NCI-H2227 (cell line): ENCODE measurements around the gene TSPEAR.
"Not testable (repeated sequence)": the region's sequence is repeated elsewhere in the genome, so short reads cannot be mapped to it uniquely, and the experiment has no call there.

Source experiments
- DNase-seq: peaks from one replicate; lab custom pipeline; 2025; ENCODE audit not compliant: unreplicated experiment; lab: John Stamatoyannopoulos, UW

Gene TSPEAR

DNA sequence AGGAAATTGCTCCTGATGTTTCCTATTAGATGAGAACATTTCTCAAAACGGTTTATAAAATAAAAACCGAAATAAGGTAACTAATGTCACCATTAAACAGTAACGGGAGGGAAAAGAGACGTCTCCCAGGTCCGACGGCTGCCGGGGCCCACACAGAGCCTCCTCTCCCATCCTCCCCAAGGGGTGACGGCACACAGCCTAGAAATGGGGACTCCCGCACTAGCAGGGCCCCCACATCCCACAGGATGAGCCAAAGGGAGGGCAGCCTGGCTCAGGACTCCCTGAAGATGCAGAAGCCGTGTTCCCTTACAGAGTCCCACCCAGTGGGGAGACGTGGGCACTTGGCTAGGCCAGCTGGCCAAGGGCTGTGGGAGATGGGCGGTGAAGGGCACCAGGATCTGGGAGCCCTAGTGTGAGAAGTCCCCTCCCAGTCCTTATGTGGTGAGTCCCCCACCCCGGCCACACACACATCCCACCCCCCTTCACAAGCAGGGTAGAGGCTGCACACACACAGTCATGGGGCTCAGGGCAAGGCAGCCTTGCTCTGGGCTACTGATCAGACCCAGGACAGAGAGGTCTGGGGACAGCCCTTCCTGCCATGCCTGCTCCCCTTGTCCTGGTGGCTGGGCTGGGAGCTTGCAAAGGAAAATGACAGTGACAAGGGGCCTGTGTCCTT lies 156.0 kb downstream of the TSPEAR start:
- no peak for DNase-seq

DNA sequence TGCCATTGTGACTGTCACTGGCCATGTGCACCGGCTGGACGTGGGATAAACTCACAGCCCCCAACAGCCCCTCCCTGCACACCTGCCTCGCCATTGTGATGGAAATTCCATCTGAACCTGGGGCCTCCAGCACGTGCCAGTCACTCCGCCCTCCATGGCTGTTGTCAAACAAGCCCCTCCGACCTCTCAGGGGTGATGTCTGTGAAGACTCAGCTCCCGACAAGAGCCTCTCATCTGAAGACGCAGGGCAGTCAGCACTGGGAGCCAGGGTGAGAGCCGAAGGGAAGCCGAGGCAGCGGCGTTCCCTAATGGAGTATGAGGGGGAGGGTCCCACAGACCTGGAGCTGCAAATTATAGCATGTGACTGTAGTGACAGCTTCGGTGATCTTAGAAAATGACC lies 158.7 kb downstream of the TSPEAR start:
- DNase-seq = no peak

DNA sequence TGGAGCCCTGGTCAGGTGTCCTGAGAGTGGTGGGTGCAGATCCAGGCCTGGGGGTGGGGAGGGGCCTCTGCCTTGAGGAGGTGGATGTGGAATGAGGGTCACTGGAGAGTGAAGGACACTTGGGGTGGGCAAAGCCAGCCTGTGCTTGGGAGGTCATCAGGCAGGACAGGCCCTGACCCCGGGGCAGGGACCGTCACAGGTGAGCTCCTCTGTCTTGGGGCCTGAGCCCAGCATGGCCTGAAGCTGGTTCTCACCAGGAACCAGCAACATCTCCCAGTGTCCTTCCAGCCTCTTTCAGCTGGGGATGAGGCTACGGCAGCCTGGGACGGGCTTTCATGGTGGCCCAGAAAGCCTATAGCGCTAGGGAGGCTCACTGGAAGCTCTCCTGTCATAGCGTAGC lies 159.2 kb downstream of the TSPEAR start:
- DNase-seq = no peak

DNA sequence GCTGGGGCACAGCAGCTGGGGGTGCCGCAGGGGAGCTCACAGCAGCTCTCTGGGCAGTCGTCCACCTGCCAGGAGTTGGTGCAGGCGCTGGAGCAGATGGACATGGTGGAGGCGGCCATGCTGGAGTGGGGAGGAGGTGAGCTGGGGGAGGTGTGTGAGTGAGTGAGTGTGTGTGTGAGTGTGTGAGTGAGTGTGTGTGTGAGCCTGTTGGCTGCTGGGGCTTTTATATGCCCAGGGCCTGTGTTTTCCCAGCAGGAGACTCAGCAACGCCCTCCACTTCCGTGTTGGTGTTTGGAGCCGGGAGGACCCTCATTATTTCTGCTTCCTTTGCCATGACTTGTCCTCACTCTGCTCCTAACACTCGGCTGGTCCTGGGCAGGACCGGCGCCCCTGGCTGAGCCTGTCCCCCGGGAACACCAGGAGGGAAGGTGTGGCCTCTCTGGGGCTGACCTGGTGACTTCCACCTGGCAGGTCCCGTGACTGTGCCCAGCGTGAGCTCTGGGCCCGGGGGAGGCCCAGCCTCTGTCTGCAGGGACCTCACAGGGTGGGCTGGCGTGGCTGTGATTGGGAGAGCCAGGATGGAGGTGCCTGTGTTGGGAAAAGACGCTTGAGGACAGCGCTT lies 159.9 kb downstream of the TSPEAR start, which contains the start of gene KRTAP10-2:
KRTAP10-2 (minus strand) TSS at position 166 of the 622 bp plus-strand sequence; CDS start at position 119, 47 bp downstream.
- peak; percentile 77 for DNase-seq

DNA sequence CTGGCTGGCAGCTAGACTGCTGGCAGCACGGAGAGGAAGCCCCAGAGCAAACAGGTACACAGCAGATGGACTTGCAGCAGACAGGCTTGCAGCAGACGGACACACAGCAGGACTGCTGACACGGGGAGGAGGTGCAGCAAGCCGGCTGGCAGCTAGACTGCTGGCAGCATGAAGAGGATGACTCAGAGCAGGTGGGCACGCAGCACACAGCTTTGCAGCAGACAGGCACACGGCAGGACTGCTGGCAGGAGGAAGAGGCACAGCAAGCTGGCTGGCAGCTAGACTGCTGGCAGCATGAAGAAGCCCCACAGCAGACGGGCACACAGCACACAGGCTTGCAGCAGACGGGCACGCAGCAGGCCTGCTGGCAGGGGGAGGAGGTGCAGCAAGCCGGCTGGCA lies 160.6 kb downstream of the TSPEAR start:
- no peak for DNase-seq

DNA sequence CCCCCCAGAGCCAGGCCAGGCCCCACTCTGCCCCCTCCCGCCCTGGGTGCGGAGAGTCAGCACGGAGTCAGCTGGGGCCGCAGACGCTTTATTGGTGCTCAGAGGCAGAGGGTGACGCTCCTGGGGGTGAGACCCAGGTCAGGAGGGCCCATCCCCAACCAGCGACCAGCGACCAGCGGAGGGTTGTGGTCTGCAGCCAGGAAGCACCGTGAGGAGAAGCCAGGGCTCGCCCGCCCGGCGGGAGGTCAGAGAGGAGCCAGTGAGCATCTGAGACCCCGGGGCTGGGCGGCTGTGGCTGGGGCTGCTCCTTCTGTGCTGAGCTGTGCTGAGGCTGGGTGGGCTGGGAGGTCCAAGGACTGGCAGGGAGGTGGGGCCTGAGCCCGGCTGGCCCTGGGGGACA lies 161.1 kb downstream of the TSPEAR start:
- DNase-seq = not testable (repeated sequence)

DNA sequence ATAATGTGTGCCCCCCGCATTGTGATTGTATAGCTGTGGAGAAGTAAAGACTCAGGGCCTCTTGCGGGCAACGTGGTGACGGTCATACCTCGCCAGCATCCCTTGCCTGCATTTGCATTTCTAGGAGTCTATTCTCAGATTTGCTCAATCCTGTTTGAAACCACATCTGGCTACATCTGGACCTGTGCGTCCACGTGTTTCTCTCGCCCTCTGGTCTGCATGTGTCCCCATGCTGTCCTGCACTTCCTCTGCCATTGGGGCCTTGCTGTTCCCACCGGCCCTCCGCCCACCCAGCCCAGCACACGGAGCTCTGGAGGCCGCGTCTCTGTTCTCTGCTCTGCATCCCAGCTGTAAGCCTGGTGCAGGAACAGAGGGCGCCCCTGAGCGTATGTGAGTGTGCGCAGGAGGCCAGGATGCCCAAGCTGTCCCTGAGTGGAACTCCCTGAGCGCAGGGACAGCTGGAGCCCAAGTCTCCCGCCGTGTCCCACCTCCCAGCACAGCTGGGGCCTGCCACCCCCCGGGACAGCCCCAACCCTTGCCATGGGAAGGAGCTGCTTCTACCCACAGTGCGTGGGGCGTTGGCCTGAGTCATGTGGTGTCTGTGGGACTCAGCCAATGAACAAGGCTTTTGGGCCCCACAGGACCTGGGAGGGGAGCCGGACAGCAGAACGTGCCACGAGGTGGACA lies 161.7 kb downstream of the TSPEAR start:
- DNase-seq = no peak

DNA sequence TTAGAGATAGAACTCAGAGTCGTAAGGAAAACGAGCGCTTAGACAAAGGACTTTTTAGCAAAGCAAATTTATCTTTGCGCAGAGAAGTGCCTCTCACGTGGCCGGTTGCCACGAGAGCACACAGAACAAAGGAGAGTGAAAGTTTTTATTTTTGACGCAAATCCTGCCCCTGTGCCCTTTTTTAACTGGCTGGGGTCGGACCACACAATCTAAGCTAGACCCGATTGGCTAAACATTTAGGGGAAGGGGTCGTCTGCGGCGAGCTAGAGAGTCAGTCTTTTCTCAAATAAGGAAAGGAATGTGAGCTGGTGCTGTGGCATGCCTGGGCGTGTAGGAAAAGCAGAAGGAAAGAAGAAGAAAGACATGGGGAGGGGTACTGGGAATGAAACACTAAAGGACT lies 162.4 kb downstream of the TSPEAR start:
- no peak for DNase-seq

DNA sequence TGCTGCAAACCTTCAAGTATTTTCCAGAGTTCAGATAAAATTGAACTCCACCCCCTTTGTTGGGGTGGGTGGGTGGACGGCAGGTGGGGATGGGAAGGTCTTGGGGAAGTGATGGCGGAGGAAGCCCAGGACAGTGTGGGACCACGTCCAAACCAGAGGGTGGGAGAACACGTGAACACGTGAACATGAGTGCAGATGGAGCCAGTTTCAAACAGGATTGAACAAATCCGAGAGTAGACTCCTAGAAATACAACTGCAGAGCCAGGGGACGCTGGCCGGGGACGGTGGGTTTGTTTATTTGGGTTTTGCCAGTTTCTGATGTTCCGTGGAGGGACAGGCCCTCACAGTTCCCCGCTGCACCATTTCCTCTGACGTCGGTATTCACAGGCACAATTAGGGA lies 163.0 kb downstream of the TSPEAR start:
- DNase-seq = no peak

DNA sequence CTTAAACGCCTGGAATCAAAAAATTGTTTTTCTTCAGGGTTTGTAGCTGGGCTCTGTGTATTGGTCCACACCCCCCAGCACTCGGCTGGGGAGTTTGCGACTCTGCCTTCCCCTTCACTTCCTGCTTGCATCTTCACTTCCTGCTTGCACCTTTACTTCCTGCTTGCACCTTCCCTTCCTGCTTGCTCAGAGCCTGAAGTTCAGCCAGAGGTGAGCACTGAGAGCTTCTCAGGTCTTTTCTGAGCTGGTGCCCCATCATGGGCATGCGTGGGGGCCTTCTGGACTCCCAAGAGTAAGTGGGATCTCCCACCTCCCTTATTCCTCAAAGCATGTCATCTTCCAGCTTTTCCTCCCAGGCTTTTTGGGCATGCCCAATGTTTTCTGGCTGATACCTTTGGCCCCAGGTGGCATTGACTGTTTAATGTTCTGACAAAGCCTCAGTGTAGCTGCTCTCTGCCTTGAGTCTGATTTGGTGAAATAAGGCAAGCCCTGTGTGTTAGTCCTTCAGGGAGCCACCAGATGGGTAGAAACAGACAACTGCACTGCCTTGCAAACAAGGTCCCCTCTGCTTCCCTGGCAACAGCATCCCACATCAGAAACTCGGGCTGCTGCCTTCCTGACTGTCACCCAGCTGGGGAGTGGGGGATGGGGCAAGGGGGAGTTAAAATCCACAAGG lies 163.6 kb downstream of the TSPEAR start:
- DNase-seq = no peak

DNA sequence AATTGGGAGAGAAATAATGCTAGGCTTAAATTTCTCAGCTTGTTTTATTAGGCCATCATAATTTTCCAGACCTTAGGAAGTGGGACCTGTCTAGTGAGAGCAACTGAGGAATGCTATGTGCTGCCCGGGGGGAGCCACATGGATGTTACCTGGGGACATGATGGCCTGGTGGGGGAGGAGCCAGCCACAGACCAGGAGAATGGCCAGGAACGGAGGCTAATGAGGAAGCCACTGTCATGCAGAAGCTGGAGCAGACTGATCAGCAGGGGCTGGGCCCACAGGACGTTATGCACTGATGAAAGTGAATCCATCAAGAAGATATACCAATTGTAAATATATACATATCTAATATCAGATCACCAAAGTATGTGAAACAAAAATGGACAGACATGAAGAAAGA lies 166.8 kb downstream of the TSPEAR start:
- no peak for DNase-seq

DNA sequence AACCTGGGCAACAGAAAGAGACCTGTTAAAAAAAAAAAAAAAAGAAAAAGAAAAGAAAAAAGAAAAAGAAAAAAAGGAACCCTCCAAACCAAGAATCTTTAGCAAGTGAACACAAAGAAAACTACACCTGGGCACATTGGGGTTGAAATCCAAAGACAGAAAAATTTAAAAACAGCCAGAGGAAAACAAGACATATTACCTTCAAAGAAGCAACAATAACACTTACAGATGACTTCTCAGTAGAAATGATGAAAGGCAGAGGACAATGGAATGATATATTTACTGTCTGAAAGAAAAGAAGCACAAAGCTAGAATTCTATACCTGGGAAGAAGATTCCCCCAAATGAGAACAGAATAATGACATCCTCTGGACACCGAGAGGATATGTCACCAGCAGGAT lies 168.7 kb downstream of the TSPEAR start:
- DNase-seq = no peak

DNA sequence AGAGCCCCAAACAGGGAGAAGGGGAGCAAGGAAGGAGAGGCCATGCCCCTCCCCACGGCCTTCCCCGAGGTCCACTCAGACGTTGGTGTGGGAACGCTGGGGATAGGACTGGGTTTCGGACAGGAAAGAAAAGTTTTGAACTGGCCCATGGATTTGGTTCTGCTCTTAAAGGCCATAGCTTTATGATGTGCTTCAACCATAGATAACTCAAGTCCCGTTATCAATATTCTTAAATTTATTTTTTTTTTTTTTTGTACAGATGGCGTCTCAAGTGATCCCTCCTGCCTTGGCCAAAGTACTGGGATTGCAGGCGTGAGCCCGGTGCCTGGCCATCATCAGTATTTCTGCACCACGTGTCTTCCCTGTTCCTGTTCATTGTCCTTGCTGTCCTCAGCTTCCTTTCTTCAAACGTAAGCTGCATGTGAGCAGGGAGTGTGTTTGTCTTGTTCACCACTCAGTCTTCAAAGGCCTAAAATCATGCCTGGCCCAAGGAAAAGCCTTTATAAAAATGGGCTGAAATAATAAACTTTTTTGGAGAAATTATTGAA lies 170.6 kb downstream of the TSPEAR start:
- no peak for DNase-seq

DNA sequence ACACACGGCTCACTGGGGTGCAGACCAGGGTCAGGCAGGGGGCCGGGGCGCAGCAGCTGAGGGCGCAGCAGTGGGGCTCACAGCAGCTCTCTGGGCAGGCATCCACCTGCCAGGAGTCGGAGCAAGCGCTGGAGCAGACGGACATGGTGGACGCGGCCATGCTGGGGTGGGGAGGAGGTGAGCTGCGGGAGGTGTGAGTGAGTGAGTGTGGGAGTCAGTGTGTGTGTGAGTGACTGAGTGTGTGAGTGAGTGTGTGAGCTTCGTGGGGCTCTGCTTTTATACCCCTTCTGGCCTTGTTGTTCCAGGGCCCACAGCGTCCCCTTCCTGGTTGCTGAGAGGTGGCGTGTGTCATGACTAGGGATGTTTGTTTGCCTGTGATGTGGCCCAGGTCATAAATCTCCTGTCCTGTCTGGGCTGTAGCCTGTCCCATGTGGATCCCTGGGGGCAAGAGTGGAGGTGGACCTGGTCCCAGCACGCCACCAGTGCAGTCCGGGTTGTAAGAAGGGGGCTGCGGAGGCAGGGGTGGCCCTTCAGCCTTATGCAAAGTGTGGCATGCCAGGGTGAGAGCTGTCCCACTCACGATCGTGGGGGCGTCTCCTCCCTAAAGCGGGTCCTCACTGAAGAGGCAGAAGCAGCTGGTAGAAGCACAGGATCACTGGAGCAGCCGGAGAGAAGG lies 171.2 kb downstream of the TSPEAR start, which contains the start of gene KRTAP10-1:
KRTAP10-1 (minus strand) TSS at position 205 of the 676 bp plus-strand sequence; CDS start at position 160, 45 bp downstream.
- DNase-seq = no peak

DNA sequence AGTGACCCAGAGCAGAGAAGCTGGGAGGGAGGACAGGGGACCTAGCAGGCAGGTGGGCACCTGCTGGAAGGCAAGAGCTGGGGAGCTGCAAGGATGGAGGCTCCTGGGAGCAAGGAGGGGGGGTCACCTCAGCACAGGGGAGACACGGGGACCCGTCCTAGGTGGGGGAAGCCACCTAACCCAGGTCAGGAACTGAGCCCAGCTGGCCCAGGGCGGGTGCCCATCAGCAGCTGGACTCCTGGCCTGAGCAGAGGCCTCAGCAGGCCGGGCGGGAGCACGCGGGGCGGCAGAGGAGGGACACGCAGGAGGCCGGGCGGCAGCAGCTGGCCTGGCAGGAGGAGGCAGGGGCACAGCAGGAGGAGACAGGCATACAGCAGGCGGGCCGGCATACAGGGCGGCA lies 172.3 kb downstream of the TSPEAR start:
- no peak for DNase-seq

DNA sequence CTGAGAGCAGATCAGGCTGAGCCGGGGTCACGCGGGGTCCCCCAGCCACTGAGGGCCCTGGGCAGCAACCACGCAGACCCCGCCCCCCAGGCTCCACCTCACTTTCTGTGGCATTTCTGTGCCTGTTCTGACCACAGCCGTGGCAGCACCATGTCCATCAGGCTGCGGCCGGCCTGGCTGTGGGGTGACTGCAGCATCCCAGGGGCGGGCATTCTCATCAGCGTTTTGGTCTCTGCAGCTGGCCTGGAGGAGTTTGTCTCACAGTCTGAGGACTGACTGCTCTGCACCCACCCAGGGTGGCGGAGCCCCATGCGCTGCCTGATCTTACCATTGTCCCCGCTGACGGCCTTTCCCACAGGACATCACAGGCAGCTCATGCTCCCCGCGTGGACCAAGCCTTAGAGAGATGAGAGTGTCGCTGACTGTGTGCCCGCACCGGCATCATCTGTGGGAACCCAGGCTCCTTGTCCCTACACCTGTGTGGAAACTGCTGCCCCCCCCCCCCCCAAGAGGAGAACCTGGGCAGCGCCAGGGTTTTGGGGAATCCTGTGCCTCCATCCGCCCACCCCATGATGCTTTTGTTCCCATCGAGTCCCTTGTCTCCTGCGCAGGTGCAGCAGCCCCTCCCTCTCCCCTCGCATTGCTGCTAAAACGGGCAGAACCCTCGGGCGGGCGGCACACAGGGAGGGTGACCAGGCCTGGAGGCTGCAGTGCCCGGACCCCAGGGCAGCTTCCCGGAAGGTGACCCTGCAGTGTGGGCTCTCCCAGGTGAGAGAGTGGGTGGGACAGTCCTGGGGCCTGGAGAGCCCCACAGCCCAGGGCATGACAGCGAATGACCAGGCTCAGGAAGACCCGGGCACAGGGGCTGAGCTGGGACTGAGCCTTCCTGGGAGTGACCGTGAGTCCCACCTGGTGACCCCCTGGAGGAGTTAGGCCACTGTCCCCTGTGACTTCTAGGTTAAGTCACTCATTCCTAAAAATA lies 173.2 kb downstream of the TSPEAR start:
- DNase-seq = no peak

DNA sequence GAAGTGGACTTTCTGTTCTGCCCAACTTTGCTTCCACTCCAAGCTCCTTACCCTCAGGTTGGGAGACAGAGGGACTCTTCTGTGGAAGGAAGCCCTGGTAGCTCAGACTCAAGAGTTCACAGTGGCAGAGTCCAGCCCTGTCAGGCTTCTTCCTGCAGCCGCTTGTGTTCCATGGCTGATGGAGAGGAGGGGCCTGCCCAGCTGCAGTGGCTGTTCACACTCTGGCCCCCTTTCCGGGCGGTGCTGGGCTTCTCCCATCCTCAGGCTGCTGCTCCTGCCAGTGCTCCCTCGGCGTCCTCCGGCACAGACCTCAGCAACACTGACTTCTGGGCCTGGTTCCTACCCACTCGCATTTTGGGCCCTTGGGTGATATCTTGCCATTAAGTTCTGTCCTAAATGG lies 175.4 kb downstream of the TSPEAR start:
- DNase-seq = no peak

DNA sequence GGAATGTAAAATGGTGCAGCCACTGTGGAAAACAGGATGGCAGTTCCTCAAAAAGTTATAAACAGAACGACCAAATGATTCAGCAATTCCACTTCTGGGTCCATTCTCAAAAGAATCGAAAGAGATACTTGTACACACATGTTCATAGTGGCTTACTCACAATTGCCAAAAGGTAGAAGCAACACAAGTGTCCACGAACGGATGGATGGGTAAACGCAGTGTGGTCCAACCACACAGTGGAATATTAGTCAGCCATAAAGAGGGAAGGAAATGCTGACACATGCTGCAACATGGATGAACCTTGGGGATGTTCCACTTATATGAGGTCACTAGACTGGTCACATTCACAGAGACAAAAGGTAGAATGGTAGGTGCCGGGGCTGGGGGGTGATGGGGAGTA lies 176.7 kb downstream of the TSPEAR start:
- no peak for DNase-seq

DNA sequence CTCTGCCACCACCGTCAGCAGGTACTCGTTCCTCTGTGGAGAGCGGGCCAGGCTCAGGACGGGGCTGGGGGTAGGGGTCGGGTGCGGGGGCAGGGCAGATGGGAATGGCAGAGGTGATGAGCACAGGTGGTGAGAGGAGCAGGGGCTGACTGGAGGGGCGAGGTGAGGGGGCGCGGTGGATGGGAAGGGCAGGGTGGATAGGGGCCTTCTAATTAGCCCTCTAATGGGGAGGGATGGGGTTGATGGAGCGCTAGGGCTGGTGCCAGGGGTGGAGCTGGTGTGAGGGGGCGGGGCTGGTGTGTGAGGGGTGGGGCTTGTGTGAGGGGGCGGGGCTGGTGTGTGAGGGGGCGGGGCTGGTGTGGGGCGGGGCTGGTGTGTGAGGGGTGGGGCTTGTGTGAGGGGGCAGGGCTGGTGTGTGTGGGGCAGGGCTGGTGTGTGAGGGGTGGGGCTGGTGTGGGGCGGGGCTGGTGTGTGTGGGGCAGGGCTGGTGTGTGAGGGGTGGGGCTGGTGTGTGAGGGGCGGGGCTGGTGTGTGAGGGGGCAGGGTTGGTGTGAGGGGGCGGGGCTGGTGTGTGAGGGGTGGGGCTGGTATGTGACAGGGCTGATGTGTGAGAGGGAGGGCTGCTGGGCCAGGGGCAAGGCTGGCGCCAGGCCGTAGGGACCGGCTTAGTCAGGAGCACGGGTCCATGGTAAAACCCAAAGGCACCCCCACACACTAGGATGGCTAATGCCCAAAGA lies 177.3 kb downstream of the TSPEAR start:
- DNase-seq = no peak
